GM21786 (cell line): ENCODE measurements around the gene ACBD5.

ENCODE experiments used
- ATAC-seq: cut with Tn5 transposase; IDR thresholded peaks from one replicate; pipeline ENCODE4 v1.9.1; 2021; ENCODE audit not compliant: unreplicated experiment

Gene ACBD5

DNA sequence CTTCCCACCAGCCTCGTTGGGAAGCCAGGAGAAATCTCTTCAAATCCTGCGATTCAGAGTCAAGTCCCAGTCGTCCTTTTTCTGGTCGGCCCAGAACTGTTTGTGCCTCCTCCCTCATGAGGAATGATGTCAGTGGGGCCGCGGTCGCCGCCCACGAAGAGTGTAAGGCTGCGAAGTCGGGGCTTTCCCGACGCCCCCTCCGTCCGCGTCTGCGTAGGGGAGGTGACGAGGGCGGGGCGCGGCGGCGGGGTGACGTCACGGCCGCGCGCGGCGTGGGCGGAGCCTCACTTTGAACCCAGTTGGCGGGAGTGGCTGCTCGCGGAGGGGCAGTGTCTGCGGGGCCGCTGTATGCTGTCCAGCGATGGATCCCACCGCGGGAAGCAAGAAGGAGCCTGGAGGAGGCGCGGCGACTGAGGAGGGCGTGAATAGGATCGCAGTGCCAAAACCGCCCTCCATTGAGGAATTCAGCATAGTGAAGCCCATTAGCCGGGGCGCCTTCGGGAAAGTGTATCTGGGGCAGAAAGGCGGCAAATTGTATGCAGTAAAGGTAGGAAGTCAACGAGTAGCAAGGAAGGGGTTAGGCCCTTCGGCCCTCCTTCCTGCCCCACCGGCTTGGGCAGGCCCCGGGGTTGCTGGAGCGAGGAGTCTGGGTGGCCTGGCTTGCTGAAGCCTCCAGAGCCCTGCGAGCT is 85.4 kb downstream of the ACBD5 start, which contains the start of gene MASTL:
Gene MASTL, plus strand, starts transcription at position 287 of the 689 bp plus-strand sequence. Its CDS starts 75 bp downstream, at position 362.
- peak; percentile 83 for ATAC-seq

DNA sequence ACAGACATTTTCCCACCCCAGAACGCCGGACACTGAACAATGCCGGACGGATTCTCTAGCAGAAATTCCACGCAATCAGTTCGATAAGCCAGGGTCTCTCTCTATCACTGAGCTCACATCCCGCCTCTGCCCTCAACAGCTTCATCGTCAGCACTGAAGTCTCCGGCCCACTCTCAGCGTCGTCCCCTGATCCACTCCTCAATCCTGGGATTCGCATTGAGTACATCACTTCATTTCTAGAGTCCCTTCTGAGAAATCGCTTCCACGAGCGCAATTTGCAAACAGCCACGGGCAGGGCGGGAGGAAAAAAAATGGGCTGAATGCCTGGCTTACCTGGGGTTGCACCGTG is 86.8 kb downstream of the ACBD5 start:
- ATAC-seq, result peak; percentile 5

DNA sequence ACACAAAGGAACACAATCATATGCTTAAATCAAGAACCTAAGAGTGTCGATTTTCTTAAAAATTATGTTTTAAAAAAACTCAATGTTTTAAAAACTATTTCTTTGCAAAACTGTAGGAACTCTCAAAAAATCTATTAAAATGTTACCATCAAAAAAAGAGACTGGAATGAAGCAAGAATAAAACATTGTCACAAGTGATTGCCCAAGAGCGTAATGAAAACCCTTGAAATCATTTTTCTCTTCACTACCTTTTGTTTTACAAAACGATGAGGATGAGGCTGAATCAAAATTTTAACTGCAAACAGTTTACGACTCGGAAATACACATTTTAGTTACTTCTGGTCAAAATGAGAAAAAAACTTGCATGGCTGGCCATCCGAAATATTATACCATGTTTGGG is 87.3 kb downstream of the ACBD5 start:
- no peak for ATAC-seq

DNA sequence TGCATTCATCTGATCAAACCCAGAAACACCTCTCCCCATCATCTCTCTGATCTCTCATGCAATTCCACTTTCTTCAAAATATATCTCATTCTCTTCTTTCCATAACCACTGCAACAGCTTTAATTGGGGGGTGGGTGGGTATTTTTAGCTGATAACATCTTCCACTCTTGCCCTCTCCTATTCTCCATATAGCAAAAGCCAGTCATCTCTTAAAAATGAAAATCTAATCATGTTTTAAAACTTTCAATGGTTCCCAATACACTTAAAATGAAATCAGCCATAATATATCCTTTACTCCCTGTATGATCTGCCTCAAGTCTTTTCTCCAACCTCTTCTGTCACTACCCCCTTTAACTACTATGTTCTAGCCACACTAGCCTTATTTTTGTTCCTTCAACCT is 87.9 kb downstream of the ACBD5 start:
- ATAC-seq, result no peak

DNA sequence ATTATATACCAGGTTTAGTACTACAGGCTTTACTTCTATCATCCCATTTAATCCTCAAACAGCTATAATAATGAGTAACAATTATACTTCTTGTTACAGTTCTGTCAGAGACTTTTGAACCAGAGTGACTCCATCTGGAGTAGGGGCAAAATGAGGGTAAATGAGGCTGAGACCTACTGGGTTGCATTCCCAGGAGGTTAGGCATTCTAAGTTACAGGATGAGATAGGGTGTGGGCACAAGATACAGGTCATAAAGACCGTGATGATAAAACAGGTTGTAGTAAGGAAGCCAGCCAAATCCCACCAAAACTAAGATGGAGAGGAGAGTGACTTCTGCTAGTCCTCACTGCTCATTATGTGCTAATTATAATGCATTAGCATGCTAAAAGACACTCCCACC is 90.3 kb downstream of the ACBD5 start:
- no peak for ATAC-seq

DNA sequence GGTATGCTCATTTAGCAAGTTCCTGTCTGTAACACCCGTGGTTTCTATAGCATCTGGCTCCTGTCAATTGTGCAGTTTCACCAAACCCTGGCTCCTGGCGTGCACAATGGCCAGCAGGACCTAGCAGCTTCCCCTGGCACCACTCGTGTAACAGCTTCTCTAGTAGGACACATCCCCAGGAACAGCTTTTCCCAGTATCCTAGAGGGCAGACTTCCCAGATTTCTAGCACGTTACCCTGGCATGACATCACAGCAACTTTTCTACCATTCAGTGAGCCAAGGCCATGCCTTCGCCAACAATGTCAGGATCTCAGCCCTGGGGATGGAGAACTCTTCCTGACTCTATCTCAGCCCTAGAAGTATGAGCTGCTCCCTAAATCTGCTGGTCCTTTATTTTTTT is 92.9 kb downstream of the ACBD5 start:
- no peak for ATAC-seq

DNA sequence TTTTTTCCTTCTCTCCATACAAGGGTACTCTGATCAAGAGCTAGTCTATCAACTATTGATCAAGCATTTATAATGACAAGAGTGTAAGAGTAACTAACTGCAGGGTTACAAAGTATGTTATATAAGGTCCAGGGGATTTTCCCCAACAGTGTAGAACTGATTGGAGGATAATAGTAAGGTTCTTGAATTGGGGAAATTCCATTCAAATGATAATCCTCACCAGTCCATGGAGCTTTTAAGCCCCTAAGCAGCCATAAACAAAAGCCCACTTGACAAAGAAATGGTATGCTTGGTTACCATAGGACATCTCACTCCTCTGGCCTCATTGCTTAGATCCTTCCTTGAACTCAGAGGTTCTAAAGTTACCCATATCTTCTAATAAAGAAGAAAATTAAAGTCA is 94.7 kb downstream of the ACBD5 start:
- no peak for ATAC-seq
